GM19372 (cell line): ENCODE data around the gene OASL.
A peak's percentile ranks its signal among the peaks of the same experiment; 100 is the strongest.

ENCODE experiments used
- ATAC-seq: cut with Tn5 transposase; IDR thresholded peaks from one replicate; pipeline ENCODE4 v1.9.1; 2021; ENCODE audit warnings: mild to moderate bottlenecking, low read depth, moderate library complexity; ENCODE audit not compliant: unreplicated experiment

Gene OASL

GRCh38 chr12:121018860-121019617, 20.0 kb downstream of the OASL start:
- no peak for ATAC-seq

DNA sequence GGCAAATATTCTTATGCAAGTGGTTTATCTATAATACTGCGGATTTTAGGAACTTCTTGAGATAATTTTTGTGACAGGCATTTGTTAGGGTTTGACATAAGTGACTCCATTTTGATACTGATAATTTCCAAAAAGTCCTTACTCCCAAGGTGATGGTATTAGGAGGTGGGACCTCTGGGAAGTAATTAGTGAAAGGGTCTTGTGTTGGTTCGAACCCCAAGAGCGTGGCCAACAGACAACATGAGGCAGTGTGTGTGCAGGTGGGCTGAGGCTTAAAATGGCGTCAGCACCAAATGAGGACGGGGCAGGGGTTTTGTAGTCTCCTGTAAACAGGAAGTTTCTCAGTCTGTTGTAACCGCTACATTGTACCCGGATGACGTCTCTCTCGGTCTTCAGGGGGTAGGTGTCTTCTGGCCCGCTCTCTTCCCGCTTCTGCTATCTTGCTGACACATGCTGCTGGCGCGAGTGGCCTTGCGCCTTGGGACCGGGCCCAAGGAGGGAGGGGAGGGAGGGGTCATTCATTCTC, 21.0 kb downstream of the OASL start:
- no peak for ATAC-seq

- peak; percentile 89 for ATAC-seq
Measured at GRCh38 chr12:121015825-121016766, 22.9 kb downstream of the OASL start, which contains the start of gene C12orf43. C12orf43 (minus strand) TSS chr12:121016487; CDS start chr12:121016474, 13 bp downstream.

- ATAC-seq, result no peak
Measured at GRCh38 chr12:121013715-121014114, 25.3 kb downstream of the OASL start.

DNA sequence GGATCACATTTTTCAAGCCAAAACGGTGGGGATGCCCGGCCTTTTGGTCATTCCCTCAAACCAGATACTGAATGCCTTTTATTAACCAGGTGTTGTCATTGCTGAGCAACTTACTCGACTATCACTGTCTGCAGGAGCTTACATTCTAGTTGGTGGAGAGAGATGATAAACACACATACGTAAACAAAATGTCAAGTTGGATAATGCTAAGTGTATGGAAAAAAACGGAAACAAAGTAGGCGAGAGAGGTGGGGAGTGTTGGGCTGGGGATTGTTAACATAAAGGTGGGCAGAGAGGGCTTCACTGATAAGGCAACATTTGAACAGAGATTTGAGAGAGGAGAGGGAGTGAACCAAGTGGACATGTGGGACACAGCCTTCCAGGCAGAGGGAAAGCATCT, 27.2 kb downstream of the OASL start:
- no peak for ATAC-seq

DNA sequence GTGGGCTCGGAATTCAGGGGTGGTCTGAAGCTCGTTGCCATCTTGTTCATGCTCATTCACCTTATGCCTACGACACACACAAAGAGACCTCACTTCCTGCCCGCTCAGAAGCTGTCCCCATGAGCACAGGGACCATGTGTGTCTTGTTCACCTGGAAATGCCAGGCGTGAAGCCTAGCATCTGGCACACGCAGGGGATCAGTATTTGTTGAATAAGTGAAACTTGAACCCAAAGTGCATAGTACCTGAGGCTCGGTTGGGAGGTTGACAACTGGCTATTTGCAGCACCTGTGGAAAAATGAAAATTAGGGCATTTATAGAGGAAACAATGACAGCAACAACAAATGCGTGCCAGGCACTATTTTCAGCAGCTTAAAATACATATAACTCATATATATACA, 28.2 kb downstream of the OASL start:
- no peak for ATAC-seq

DNA sequence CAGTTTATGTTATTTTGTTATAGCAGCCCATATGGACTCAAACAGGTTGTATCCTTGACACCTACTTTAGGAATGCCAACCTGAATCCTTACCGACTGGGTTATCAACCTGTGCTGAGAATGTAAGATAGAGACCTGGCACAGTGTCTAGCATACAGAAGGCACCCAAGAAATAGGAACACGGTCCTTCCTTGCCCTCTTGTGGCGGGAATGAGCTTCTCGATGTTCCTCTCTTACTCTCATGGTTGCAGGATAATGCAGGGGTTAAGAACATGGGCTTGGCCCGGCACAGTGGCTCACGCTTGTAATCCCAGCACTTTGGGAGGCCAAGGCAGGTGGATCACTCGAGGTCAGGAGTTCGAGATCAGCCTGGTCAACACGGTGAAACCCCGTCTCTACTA, 29.3 kb downstream of the OASL start:
- no peak for ATAC-seq

- ATAC-seq, result no peak
Measured at GRCh38 chr12:121008347-121009098, 30.5 kb downstream of the OASL start.

- no peak for ATAC-seq
Measured at GRCh38 chr12:121005346-121005815, 33.7 kb downstream of the OASL start.

DNA sequence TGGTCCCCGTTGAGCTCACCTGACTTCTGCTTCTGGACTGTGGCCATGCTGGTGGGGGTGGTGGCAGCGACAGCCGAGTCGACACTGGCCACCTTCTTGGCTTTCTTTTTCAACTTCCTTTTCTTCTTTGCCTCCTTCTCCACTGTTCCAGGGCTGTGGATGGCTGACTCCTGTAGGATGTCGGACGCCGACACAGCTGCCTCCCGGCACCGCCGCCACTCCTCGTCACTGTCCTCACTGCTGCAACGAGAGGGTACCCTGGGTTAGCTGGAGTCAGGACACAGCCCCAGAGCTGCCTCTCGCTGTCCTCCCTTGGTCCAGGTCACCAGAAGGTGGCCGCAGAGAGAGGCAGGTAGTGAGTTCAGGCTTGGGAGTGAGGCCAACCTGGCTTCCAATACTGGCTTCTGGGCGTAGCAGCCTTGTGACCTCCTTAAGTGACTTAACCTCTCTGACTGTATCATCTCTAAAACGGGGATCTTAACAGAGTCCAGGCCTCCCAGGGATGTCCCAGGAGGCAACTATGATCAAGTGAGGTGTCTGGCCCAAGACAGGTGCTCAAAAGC, 34.7 kb downstream of the OASL start:
- no peak for ATAC-seq

- ATAC-seq, result no peak
Measured at GRCh38 chr12:121003650-121004049, 35.4 kb downstream of the OASL start.

DNA sequence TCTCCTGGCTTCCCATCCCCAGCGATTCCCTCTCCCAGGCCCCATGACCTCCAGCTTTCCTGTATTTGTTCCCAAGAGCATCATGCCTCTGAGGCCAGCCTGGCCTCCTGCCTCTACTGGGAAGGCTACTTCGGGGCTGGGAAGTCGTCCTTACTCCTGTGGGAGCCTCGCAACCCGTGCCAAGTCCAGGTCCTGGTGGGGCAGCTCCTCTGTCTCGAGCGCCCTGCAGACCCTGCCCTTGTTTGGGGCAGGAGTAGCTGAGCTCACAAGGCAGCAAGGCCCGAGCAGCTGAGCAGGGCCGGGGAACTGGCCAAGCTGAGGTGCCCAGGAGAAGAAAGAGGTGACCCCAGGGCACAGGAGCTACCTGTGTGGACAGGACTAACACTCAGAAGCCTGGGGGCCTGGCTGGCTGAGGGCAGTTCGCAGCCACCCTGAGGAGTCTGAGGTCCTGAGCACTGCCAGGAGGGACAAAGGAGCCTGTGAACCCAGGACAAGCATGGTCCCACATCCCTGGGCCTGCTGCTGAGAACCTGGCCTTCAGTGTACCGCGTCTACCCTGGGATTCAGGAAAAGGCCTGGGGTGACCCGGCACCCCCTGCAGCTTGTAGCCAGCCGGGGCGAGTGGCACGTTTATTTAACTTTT, 37.1 kb downstream of the OASL start:
- ATAC-seq, result no peak

DNA sequence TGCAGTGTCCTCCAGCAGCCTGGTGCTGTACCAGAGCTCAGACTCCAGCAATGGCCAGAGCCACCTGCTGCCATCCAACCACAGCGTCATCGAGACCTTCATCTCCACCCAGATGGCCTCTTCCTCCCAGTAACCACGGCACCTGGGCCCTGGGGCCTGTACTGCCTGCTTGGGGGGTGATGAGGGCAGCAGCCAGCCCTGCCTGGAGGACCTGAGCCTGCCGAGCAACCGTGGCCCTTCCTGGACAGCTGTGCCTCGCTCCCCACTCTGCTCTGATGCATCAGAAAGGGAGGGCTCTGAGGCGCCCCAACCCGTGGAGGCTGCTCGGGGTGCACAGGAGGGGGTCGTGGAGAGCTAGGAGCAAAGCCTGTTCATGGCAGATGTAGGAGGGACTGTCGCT, 38.0 kb downstream of the OASL start:
- ATAC-seq, result no peak

DNA sequence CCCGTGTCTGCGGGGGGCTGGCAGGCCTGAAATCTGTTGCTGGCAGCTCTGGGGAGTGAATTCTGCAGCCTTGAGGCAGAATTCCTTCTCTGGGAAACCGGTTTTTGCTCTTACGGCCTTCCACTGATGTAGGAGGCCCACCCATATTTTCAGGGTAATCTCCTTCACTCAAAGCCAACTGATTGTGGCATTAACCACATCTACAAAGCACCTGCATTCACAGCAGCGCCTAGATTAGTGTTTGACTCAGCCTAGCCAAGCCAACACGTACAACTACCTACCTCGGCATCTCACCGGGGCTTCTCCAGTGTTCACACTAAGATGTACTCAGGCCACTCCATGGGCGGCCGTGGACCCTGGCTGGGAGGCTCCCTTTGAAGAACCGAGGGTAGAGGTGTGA, 38.5 kb downstream of the OASL start:
- no peak for ATAC-seq

- no peak for ATAC-seq
Measured at GRCh38 chr12:120999191-121000120, 39.6 kb downstream of the OASL start.

DNA sequence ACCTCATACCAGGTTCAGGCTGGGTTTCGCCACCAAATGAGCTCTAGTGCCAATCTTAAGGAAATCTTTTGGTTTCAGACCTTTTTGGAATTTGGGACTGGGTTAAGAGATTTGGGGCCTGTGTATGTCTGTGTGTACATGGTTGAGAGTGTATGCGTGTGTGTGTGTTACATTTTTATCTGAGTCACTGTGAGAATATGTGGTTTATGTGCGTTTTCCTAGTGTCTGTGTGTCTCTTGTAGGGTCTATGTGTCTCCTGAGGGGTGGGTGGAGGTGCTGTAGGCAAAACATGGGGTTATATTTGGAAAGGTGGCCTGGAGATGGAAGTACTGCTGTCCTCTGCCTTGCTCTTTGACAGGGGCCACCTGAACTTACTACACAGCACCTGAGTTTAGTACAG, 40.6 kb downstream of the OASL start:
- no peak for ATAC-seq

GRCh38 chr12:120997448-120997847, 41.6 kb downstream of the OASL start:
- ATAC-seq, result no peak

GRCh38 chr12:120996133-120996746, 42.8 kb downstream of the OASL start:
- no peak for ATAC-seq
